CD4-positive, alpha-beta T cell treated with Interleukin-17A for 4 hours (primary cell): ENCODE measurements around the gene CRELD1.
A peak's percentile ranks its signal among the peaks of the same experiment; 100 is the strongest.

Source experiments
- DNase-seq: peaks from one replicate; pipeline ENCODE4 v3.0.0-alpha.2; 2020; ENCODE audit warnings: mixed read lengths

CRELD1 gene

GRCh38 chr3:9906480-9906879 is 27.2 kb upstream of the CRELD1 start:
- no peak for DNase-seq

DNA sequence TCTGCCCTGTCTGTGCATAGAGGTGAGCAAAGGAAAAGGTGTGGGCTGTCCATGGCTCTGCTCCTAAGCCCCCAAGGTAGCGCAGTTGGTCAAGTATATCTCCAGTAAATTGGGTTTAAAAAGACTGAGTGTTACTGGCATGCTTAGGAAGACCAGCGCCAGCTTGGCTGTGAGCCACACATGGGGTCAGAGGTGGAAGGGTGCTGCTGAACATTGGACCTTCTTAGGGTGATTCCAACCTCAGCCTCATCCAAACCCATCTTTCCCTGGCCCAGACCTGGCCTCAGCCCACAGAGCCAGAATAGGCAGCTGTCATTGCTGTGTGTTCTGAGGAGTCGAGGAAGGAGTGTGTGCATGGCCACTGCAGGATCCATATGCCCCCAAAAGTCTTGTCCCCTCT is 25.3 kb upstream of the CRELD1 start:
- DNase-seq, result no peak

GRCh38 chr3:9909221-9910013 is 24.2 kb upstream of the CRELD1 start:
- no peak for DNase-seq

GRCh38 chr3:9911863-9912262 is 21.8 kb upstream of the CRELD1 start:
- DNase-seq, result no peak

DNA sequence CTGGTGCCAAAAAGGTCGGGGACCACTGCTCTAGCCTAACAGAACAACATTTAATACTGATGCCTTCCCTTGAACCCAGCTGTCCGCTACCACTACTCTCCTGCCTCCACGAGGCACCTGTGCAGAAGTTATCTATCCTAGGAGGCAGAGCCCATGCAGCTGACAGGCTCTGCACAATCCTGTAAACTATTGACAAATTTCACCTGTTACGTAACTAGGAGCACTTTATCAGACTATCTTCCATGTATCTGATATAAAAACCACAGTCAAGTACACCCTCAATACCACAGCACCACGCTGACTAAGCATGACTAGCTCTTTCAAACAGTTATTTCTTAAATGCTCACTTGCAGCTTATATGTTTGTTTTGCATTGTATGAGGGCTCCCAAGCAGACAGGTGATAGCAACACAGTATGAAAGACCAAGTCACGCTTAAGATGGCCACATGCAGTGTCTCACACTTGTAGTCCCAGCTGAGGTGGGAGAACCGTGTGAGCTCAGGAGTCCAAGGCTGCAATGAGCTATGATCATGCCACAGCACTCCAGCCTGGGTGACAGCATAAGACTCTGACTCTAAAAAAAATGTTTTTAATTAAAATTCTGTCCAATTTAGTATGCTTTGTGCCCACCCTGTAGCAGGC is 21.2 kb upstream of the CRELD1 start:
- peak; percentile 36 for DNase-seq

DNA sequence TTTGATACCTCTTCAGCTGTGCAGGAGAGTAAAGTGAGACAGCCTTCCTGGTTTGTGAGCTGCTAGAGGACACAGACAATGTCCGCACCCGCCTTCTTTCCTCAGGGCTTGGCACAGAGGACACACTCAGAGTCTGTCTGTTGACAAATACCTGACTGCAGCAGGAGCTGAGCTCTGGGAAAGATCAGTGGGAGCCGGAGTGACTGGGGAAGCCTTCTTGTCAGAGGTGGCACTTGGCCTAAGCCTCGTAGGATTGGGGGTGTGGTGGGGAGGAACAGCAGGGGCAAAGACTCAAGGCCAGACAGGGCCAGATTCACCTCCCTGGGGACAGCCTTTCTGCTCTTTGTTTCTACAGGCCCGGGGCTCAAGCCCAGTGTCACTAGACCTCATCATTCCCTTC is 20.0 kb upstream of the CRELD1 start:
- no peak for DNase-seq

DNA sequence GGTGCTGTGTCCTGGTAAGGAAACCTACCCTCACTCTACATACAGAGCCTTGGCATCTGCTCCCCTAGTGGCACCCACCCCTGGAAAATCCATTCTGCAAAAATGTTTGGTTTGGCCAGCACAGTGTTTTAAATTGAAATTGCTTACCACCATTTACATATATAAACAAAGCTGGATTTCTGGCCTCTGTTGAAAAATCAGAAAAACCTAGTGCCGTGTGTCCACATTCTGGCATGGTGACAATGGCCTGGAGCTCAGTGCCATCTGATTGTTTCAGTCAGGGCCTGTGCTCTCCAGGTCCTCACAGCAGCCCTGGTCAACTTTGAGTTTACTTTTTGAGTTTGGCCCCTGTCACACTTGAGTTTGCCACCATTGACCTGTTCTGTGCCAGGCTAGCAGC is 19.6 kb upstream of the CRELD1 start:
- DNase-seq, result no peak

DNA sequence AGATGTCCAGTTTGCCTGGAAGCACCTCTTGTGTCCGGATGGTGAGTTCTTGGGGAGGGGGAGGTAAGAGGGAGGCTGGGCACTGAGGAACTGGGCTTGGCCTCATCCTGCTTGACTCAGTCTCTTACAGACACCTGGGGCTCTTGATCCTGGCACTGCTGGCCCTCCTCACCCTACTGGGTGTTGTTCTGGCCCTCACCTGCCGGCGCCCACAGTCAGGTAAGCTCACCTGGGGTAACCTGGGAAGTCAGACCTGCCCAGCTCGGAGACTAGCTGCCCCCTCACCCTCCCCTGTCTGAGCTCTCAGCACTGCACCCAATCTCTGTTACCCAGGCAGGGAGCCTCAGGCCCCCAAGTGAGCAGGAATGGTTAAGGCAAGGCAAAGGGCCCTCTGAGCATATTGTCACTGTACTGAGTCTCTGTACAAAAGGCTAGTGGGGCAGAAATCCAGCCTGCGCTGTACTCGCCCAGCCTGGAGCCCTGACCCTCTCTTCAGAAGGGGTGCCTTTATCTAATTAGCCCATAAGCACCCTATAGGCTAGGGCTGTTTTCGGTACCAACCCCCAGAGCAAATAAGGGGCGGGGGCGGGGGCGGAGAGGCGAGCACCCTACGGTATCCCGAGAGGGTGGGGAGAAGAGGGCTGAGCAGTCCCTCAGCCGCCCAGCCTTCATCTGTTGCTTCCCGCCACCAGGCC is 18.9 kb upstream of the CRELD1 start:
- no peak for DNase-seq

- peak; percentile 52 for DNase-seq
Observed at GRCh38 chr3:9915254-9916141, 18.1 kb upstream of the CRELD1 start.

DNA sequence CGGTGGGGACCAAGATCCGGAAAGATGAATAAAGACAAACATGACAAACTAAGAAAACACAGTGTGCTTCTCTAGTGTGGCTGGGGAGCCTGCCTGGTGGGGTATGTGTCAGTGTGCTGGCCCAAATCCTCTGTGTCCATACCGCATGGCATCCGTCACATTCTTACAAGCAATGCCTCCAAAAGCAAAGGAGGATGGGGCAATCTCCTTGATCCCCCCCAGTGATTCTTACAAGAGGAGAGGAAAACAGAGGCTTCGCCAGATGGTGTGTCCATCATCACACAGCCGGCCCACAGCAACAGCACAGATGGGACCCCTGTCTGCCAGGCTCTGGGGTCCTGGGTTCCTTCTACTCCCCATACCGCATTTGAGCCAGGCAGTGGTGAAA is 17.3 kb upstream of the CRELD1 start:
- DNase-seq, result no peak

- DNase-seq, result peak; percentile 49
Observed at GRCh38 chr3:9916734-9917680, 16.6 kb upstream of the CRELD1 start, which contains the start of gene IL17RC. TSS of gene IL17RC (plus strand) at chr3:9917098. CDS start at chr3:9917316, 218 bp downstream.

DNA sequence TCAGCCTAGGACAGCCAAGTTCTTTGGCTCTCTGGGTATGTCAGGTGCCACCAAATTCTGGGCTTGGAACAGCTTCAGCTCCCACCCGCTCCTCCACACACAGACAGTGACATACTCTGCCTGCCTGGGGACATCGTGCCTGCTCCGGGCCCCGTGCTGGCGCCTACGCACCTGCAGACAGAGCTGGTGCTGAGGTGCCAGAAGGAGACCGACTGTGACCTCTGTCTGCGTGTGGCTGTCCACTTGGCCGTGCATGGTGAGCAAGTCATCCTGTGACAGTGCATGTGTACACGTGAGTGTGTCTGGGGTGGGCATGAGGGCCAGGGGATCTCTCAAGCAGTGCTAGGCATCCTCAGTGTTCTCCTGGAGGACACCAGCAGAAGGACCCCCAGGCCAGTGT is 15.8 kb upstream of the CRELD1 start:
- DNase-seq, result no peak

DNA sequence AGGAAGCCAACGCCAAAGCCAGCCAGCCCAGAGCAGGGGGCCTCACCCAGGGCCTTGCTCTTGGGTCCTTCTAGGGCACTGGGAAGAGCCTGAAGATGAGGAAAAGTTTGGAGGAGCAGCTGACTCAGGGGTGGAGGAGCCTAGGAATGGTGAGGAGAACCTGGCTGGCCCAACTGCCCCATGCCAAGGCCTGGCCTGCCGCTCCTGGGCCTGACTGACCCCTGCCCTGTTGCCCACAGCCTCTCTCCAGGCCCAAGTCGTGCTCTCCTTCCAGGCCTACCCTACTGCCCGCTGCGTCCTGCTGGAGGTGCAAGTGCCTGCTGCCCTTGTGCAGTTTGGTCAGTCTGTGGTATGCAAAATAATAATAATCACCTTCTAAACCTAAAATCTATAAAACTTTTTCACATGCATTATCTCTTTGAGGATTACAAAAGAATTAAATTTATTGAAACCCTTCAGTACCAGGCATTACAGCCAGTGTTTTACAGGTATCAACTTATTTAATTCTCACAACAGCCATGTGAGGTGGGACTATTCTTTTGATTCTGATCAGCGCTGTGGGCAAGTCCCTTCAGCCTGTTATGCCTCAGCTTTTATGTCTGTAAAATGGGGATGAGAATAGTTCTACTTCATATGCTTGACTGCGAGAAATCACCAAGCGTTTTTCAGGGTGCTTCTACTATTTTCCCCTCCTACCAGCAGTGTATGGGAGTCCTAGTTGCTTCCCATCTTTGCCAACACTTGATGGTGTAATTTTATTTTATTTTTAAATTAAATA is 15.2 kb upstream of the CRELD1 start:
- DNase-seq, result no peak

DNA sequence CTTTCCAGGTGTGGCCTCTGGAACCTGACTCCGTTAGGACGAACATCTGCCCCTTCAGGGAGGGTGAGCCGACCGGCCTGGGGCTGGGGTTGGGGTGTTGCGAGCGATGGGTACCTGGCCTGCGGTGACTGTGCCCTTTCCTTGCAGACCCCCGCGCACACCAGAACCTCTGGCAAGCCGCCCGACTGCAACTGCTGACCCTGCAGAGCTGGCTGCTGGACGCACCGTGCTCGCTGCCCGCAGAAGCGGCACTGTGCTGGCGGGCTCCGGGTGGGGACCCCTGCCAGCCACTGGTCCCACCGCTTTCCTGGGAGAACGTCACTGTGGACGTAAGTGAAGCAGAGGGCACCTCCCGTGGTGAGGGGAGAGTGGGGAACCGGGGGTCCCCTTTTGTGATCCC is 5.5 kb upstream of the CRELD1 start:
- no peak for DNase-seq

GRCh38 chr3:9930804-9931418 is 2.7 kb upstream of the CRELD1 start:
- DNase-seq, result no peak

GRCh38 chr3:9932535-9932842 is 1.1 kb upstream of the CRELD1 start:
- DNase-seq, result no peak

DNA sequence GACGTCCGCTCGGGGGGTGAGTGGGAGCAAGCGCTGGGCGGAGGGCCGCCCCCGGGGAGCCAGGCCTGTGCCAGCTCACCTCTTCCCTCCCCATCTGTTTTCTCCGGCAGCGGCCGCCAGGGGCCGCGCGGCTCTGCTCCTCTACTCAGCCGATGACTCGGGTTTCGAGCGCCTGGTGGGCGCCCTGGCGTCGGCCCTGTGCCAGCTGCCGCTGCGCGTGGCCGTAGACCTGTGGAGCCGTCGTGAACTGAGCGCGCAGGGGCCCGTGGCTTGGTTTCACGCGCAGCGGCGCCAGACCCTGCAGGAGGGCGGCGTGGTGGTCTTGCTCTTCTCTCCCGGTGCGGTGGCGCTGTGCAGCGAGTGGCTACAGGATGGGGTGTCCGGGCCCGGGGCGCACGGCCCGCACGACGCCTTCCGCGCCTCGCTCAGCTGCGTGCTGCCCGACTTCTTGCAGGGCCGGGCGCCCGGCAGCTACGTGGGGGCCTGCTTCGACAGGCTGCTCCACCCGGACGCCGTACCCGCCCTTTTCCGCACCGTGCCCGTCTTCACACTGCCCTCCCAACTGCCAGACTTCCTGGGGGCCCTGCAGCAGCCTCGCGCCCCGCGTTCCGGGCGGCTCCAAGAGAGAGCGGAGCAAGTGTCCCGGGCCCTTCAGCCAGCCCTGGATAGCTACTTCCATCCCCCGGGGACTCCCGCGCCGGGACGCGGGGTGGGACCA is 632 bp upstream of the CRELD1 start:
- DNase-seq, result peak; percentile 88

- DNase-seq, result peak; percentile 35
Observed at GRCh38 chr3:9934235-9934621, 594 bp downstream of the CRELD1 start.

DNA sequence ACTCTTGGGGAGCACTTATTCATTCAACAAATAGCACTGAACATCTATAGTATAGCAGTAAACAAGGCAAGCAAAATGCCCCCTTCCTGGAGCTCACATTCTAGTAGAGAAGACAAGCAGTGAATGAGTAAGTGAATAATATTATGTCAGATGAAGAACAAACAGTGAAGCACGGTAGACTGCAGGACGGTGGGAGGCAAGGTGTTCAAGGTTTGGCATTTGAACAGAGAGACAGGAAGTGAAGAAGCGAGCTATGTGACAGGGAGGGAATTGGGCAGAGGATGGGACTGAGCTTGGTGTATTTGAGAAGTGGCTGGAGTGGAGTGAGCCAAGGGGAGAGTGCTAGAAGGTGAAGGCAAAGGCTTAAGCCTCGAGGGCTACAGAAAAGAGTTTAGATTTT is 1.4 kb downstream of the CRELD1 start:
- DNase-seq, result no peak

GRCh38 chr3:9935966-9936510 is 2.4 kb downstream of the CRELD1 start:
- no peak for DNase-seq
